ENCODE results near the gene S1PR3.

- TF ChIP-seq, protein P1, sequence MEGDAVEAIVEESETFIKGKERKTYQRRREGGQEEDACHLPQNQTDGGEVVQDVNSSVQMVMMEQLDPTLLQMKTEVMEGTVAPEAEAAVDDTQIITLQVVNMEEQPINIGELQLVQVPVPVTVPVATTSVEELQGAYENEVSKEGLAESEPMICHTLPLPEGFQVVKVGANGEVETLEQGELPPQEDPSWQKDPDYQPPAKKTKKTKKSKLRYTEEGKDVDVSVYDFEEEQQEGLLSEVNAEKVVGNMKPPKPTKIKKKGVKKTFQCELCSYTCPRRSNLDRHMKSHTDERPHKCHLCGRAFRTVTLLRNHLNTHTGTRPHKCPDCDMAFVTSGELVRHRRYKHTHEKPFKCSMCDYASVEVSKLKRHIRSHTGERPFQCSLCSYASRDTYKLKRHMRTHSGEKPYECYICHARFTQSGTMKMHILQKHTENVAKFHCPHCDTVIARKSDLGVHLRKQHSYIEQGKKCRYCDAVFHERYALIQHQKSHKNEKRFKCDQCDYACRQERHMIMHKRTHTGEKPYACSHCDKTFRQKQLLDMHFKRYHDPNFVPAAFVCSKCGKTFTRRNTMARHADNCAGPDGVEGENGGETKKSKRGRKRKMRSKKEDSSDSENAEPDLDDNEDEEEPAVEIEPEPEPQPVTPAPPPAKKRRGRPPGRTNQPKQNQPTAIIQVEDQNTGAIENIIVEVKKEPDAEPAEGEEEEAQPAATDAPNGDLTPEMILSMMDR (IDR thresholded peaks at IDR 0.05) = no peak
- TF ChIP-seq ZFX (IDR thresholded peaks at IDR 0.05; ENCODE audit: borderline replicate concordance) = no peak
Measured at GRCh38 chr9:89036383-89036782, 45.1 kb downstream of the S1PR3 start.

Measured in 22Rv1 (cell line).